ENCODE measurements around the gene NKD2. TPM values are rescaled to one million over a fixed set of nuclear protein-coding genes. Genes with fewer than 3 reads are reported as not detected.

Gene NKD2
- total RNA-seq, 1 experiment from 2014 or later, result 12.8 TPM

GRCh38 chr5:982377-983237 is 26.0 kb upstream of the NKD2 start (continued):
- no peak for TF ChIP-seq PREB (CRISPR knock-in tag; IDR thresholded peaks at IDR 0.05; ENCODE audit: borderline replicate concordance)
- no peak for TF ChIP-seq CDX4 (CRISPR knock-in tag; IDR thresholded peaks at IDR 0.05; ENCODE audit: borderline replicate concordance)
- no peak for TF ChIP-seq KAT7 (CRISPR knock-in tag; IDR thresholded peaks at IDR 0.05; ENCODE audit: borderline replicate concordance)

- H3K4me3 Mint-ChIP-seq, result no peak overlapping the region
- CTCF ChIA-PET, result interaction anchor here (0.6 to 3.3 kb wide), 21 partner anchors 9 to 244 kb away, joined by 3 to 35 read pairs (median 9); no protein-coding TSS in a partner anchor
These were observed 25.4 kb upstream of the NKD2 start for GRCh38 chr5:983238-983524.

GRCh38 chr5:983568-983967 is 25.0 kb upstream of the NKD2 start:
- no peaks in the 10 kb centered on the region for H3K36me3 Mint-ChIP-seq
- H3K4me1 Mint-ChIP-seq, result no peaks in the 10 kb centered on the region
- DNase-seq (ENCODE audit: low spot score), result no peak
- no peak overlapping the region for H3K4me3 Mint-ChIP-seq
- no peak overlapping the region for H3K27ac Mint-ChIP-seq
- no peak for ATAC-seq
- H3K27me3 Mint-ChIP-seq (ENCODE audit: low read depth), result peaks cover 6% of the 10 kb centered on the region; the same call in 1 of the 2 replicates
- ChIA-PET POLR2A (no interaction called here), CTCF (interaction anchor here (1.1 to 3.3 kb wide), 10 partner anchors 13 to 244 kb away, joined by 4 to 35 read pairs (median 12); no protein-coding TSS in a partner anchor)
- peaks cover 20% of the 10 kb centered on the region for H3K9me3 Mint-ChIP-seq
- no peak for TF ChIP-seq SP1 (CRISPR knock-in tag; conservative IDR thresholded peaks at IDR 0.05)
- TF ChIP-seq STAT6 (CRISPR knock-in tag; conservative IDR thresholded peaks at IDR 0.05; ENCODE audit: low read depth), result no peak
- no peak for TF ChIP-seq E2F4 (CRISPR knock-in tag; IDR thresholded peaks at IDR 0.05; ENCODE audit: borderline replicate concordance, low read depth)
- TF ChIP-seq CREM (CRISPR knock-in tag; IDR thresholded peaks at IDR 0.05), result no peak
- TF ChIP-seq ZNF263 (CRISPR knock-in tag; IDR thresholded peaks at IDR 0.05; ENCODE audit: low read depth), result no peak

More at GRCh38 chr5:983238-983524, 25.4 kb upstream of the NKD2 start:
- TF ChIP-seq ATF1 (CRISPR knock-in tag; IDR thresholded peaks at IDR 0.05) (no peak), GTF2I (CRISPR knock-in tag; conservative IDR thresholded peaks at IDR 0.05) (no peak), TP53 (CRISPR knock-in tag; IDR thresholded peaks at IDR 0.05) (no peak), E2F5 (CRISPR knock-in tag; IDR thresholded peaks at IDR 0.05) (no peak), ATF2 (CRISPR knock-in tag; IDR thresholded peaks at IDR 0.05; ENCODE audit: borderline replicate concordance, low read depth) (no peak), ZBTB21 (CRISPR knock-in tag; IDR thresholded peaks at IDR 0.05; ENCODE audit: borderline replicate concordance) (no peak), ZNF416 (CRISPR knock-in tag; IDR thresholded peaks at IDR 0.05) (no peak), ESRRA (CRISPR knock-in tag; IDR thresholded peaks at IDR 0.05; ENCODE audit: borderline replicate concordance) (no peak), RELA (CRISPR knock-in tag; IDR thresholded peaks at IDR 0.05; ENCODE audit: borderline replicate concordance) (no peak), NR3C1 (CRISPR knock-in tag; conservative IDR thresholded peaks at IDR 0.05; ENCODE audit: low read depth) (no peak), ATF3 (CRISPR knock-in tag; conservative IDR thresholded peaks at IDR 0.05) (no peak), USF2 (CRISPR knock-in tag; IDR thresholded peaks at IDR 0.05) (no peak), MAX (CRISPR knock-in tag; IDR thresholded peaks at IDR 0.05) (no peak), RORB (CRISPR knock-in tag; IDR thresholded peaks at IDR 0.05) (no peak), NFE2L1 (CRISPR knock-in tag; IDR thresholded peaks at IDR 0.05) (no peak)
- ATAC-seq (no peak), DNase-seq (ENCODE audit: low spot score) (no peak)
- Mint-ChIP-seq H3K27ac (no peak overlapping the region), H3K9me3 (peaks cover 19% of the 10 kb centered on the region), H3K4me1 (no peaks in the 10 kb centered on the region), H3K27me3 (ENCODE audit: low read depth) (peaks cover 6% of the 10 kb centered on the region; the same call in 1 of the 2 replicates), H3K36me3 (no peaks in the 10 kb centered on the region)
- POLR2A ChIA-PET, result no interaction called here

Measured in WTC11 (cell line).